GM19043 (cell line): ENCODE results near the gene CACNA1C.

Experiments used
- ATAC-seq: cut with Tn5 transposase; IDR thresholded peaks from one replicate; pipeline ENCODE4 v1.9.1; 2021; ENCODE audit warnings: low read depth; ENCODE audit not compliant: unreplicated experiment

CACNA1C gene

DNA sequence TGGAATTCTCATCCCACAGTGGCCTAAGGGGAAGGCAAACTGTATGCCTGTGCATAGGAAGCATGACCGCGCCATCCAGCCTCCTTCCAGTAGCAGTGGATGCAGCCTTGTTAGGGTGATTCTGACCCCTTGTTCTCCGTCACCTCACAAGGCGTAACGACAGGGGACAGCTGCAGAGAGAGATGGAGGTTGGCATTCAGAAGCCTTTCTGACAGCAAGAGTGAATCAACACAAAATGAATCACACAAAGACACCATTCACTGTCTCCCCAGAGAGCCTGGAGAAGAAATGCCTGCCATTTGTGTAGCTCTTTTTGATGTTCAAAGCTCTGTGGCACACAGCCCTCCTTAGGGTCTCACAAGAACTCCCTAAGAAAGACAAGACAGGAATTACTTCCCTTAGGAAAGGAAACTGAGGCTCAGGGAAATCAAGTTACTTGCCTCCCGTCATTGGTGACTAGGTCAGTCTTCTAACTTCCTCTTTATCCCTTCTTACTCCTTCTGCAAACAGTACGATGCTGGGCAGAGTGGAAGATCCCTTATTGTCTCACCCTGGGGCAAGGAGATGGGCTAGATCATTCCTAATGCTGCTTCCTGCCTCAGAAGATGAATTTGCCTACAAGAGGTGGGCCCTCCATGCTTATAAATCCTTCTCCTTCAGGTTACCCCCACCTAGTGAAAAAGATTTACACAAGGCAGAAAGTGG is 280.9 kb downstream of the CACNA1C start:
- ATAC-seq, result no peak

- ATAC-seq, result no peak
Measured at GRCh38 chr12:2334271-2334670, 281.5 kb downstream of the CACNA1C start.

DNA sequence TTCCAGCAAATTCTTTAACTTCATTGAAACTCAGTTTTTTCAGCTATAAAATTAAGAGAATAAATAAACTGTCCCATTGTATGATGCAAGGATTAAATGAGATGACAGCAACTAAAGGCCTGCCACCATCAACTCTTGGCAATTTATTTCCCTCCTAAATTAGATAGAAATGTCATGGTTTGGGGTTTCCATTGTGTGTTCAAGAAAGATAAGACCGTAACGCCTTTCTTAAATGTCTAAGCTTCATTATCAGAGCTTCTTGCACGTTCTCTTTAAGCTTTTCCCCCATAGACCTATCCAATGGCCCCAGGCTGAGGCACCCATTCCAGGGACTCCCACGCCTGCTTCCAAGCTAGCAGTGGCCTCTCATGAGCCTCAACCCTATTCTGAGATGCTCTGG is 281.9 kb downstream of the CACNA1C start:
- ATAC-seq, result no peak

- ATAC-seq, result no peak
Measured at GRCh38 chr12:2335109-2335508, 282.3 kb downstream of the CACNA1C start.

DNA sequence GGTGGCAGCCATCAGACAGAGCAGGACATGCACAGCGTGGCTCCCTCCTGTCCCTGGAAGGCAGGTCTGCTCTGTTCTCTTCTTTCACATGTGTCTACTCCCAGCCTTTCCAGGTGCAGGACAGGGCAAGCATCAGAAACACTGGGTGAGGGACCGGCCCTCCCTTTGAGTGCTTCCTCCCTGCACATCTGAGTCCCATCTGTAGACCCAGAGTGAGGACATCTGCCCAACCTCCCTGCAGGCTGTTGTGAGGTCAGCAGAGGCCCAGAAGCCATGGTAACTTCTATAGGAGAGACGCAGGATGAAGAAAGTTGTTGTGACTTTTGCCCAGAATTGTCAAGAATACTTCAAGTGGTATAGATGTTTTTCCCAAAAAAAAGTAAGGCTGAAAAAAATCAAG is 282.7 kb downstream of the CACNA1C start:
- no peak for ATAC-seq

DNA sequence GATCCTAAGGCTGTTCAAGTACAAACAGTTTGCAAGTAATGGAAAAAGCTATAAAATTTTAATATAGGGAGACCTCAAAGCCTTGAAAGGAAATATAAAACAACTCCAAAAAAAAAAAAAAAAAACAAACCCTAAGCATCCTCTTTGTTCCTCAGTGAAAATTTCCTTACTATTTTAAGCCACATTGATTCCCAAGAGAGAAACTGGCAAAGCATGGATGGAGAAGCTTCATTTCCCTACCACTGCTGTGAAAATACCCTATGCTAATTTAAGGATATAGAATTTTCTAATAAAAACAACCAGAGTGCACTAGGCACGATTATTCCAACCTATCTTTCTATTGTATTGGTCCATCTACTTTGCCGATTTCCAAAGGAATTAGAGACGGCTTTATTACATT is 283.1 kb downstream of the CACNA1C start:
- no peak for ATAC-seq

DNA sequence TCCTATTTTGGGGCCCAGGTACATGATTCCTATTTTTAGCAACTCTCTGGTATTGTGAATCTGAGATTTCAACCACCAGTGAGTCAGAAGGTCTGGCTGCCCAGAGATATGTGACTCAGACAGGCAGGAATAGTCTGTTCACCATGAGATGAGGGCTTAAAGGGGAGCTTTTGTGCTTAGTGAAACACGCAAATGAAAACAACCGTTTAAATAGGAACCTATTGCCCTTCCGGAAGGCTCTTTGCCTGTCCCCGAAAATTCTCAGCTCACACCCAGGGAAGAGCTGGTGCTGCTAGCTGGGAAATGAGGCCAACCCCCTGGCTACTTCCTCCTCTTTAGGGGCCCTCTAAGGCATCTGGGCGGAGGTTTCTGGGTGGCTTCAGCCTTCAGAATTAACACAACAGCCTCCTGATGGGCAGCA is 283.6 kb downstream of the CACNA1C start:
- ATAC-seq, result peak; percentile 89

DNA sequence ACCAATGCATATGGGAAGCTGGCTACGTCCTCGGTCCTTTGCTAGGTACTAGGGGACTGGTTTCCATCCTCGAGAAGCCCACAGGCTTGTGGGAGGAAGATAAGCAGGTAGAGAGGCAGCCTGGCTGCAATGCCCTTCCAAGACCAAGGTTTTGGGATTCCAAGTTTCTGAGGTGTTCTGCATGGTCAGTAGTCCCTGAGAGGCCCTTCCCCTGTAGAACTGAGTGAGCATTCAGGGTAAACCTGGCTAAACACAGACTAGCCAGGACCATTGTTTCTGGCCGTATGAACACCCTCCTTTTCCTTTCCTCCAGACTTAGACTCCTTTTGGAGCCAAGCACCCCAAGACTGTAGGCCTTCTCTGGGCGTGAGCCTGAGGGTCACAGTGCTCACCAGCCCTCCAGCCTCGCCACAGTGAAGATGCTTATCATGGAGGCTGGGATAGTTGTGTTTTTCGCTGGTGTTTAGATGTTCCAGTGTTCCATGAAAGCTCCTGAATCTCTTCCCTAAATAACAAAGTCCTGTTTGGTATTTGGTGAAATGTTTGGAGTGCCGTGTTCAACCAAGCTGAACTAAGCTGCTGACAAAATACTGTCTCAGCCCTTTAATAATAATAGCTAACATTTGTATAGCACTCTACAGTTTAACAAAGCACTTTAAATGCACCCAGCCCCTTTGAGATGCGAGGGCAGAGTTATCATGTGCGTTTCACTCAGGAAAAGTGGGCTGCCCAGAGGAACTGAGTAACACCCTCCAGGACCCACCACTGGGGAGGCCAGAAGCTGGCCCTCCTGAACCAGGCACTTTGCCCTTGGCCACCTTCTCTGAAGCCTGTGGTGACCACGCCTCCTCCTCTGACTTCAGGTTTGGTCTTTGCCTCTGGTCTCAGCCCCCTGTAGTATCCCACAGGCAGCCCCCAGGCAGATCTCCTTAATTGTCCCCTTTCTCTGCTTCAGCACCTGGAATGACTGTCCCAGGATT is 284.5 kb downstream of the CACNA1C start:
- no peak for ATAC-seq

GRCh38 chr12:2338381-2338780 is 285.6 kb downstream of the CACNA1C start:
- ATAC-seq, result no peak

- no peak for ATAC-seq
Measured at GRCh38 chr12:2338991-2339431, 286.2 kb downstream of the CACNA1C start.

- no peak for ATAC-seq
Measured at GRCh38 chr12:2341051-2341751, 288.4 kb downstream of the CACNA1C start.

DNA sequence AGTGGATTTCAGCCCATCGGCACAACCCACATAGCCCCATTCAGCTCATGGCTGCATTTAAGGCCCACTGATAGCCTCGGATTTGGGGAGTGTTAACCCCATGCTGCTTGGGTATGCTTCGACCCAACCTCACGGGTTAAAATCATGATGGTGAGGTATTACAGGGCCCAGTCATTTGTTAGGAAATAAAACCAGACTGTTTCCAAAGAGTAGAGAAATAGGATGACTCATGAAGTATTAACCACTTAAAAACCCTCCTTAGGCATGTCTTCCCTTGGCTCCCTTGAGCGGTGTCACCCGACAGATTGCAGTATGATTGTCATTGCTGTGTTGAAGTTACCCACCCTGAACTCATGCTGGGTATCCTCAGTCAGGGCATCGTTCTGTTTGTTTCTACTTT is 289.1 kb downstream of the CACNA1C start:
- ATAC-seq, result no peak

GRCh38 chr12:2343681-2344080 is 290.9 kb downstream of the CACNA1C start:
- ATAC-seq, result no peak

- ATAC-seq, result no peak
Measured at GRCh38 chr12:2344476-2344875, 291.7 kb downstream of the CACNA1C start.

- no peak for ATAC-seq
Measured at GRCh38 chr12:2344885-2345284, 292.1 kb downstream of the CACNA1C start.

GRCh38 chr12:2345902-2346301 is 293.1 kb downstream of the CACNA1C start:
- no peak for ATAC-seq

DNA sequence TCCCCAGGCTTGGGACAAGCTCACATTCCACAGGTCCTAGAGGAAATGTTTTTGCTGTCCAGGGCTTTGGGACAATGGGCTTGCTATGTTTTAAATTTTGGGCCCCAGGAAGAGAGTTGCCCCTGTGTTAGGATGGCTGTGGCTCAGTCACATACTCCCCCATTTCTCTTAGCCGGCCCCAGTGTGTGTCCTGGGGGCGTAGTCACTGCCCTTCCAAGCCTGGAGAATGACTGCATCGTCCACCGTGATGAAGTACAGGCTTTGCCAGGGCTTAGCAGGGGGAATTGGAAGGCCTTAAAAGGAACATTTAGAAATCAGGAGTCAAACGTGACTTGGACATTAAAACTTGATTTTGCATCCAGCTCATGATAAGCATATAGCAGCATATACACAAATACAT is 293.6 kb downstream of the CACNA1C start:
- ATAC-seq, result no peak

GRCh38 chr12:2347137-2347843 is 294.5 kb downstream of the CACNA1C start:
- ATAC-seq, result no peak

- ATAC-seq, result no peak
Measured at GRCh38 chr12:2347844-2348481, 295.2 kb downstream of the CACNA1C start.

DNA sequence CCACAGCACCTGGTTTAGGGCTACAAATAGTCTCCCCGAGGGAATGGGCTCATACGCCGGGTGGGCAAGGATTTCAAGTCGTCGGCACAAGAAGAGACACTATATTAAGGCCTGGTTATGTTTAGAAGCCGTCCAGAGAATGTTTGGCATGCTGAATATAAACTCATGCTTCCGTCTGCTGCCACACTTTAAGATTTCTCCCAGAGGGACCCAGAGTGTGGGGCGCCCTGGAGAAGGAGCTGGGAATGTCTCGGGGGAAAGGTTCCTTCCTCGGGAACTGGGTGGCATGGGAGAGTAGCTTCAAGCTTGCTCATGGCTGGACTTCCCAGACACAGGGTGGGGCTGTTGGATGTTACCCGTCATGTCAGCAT is 295.7 kb downstream of the CACNA1C start:
- ATAC-seq, result no peak
